Neuron (in vitro differentiated cells): ENCODE results near the gene SLC10A3.
"Not testable (repeated sequence)": the region's sequence is repeated elsewhere in the genome, so short reads cannot be mapped to it uniquely, and the experiment has no call there.

Source experiments
- H2AFZ ChIP-seq: one replicate; pipeline ENCODE4 v1.6.1; 2013; ENCODE audit warnings: low read depth, mild to moderate bottlenecking, inconsistent platforms, low read length, moderate library complexity
- H3K27me3 ChIP-seq: one replicate; pipeline ENCODE4 v1.6.1; 2013; ENCODE audit warnings: low read length; ENCODE audit not compliant: insufficient read depth
- H3K36me3 ChIP-seq: one replicate; pipeline ENCODE4 v1.6.1; 2013; ENCODE audit warnings: low read length; ENCODE audit not compliant: insufficient read depth
- H3K4me1 ChIP-seq: one replicate; pipeline ENCODE4 v1.6.1; 2013; ENCODE audit warnings: low read length; ENCODE audit not compliant: insufficient read depth
- H3K4me3 ChIP-seq: 2 replicates; pipeline ENCODE4 v1.5.1; 2013; ENCODE audit warnings: mild to moderate bottlenecking, low read length, moderate library complexity
- H3K9me3 ChIP-seq: one replicate; pipeline ENCODE4 v1.6.1; 2013; ENCODE audit warnings: low read length

Gene SLC10A3

GRCh38 chrX:154502098-154502497 is 11.7 kb upstream of the SLC10A3 start:
- H3K4me3 ChIP-seq, result no peak overlapping the region
- peaks cover 3% of the 10 kb centered on the region for H3K36me3 ChIP-seq
- H3K27me3 ChIP-seq, result no peaks in the 10 kb centered on the region
- H3K4me1 ChIP-seq, result no peaks in the 10 kb centered on the region
- H2AFZ ChIP-seq, result no peak overlapping the region
- H3K9me3 ChIP-seq, result no peaks in the 10 kb centered on the region

GRCh38 chrX:154501423-154501822 is 11.0 kb upstream of the SLC10A3 start:
- not testable (repeated sequence) for H3K4me1 ChIP-seq, H3K4me3 ChIP-seq, H3K27me3 ChIP-seq, H3K9me3 ChIP-seq, H3K36me3 ChIP-seq, H2AFZ ChIP-seq

- not testable (repeated sequence) for H3K36me3 ChIP-seq, H3K4me3 ChIP-seq, H3K27me3 ChIP-seq, H3K4me1 ChIP-seq, H2AFZ ChIP-seq, H3K9me3 ChIP-seq
These were observed 6.2 kb upstream of the SLC10A3 start for GRCh38 chrX:154496591-154497137.

GRCh38 chrX:154495472-154495922 is 5.1 kb upstream of the SLC10A3 start:
- H3K36me3 ChIP-seq, result no peaks in the 10 kb centered on the region

GRCh38 chrX:154494715-154495114 is 4.3 kb upstream of the SLC10A3 start:
- no peak overlapping the region for H3K4me3 ChIP-seq
- peaks cover under 1% of the 10 kb centered on the region for H3K4me1 ChIP-seq
- no peaks in the 10 kb centered on the region for H3K9me3 ChIP-seq
- no peak overlapping the region for H2AFZ ChIP-seq
- peaks cover 2% of the 10 kb centered on the region for H3K27me3 ChIP-seq
- no peaks in the 10 kb centered on the region for H3K36me3 ChIP-seq

More at GRCh38 chrX:154495472-154495922, 5.1 kb upstream of the SLC10A3 start:
- Histone ChIP-seq H2AFZ (no peak overlapping the region), H3K27me3 (peaks cover 2% of the 10 kb centered on the region), H3K9me3 (no peaks in the 10 kb centered on the region), H3K4me1 (no peaks in the 10 kb centered on the region), H3K4me3 (no peak overlapping the region)

- Histone ChIP-seq H3K27me3 (peaks cover 2% of the 10 kb centered on the region), H2AFZ (no peak overlapping the region), H3K4me3 (peak overlapping the region; percentile 59), H3K4me1 (peaks cover 5% of the 10 kb centered on the region), H3K36me3 (no peaks in the 10 kb centered on the region), H3K9me3 (no peaks in the 10 kb centered on the region)
These were observed 412 bp downstream of the SLC10A3 start for GRCh38 chrX:154490021-154490413.

- peaks cover 2% of the 10 kb centered on the region for H3K27me3 ChIP-seq
- H3K36me3 ChIP-seq, result no peaks in the 10 kb centered on the region
- no peaks in the 10 kb centered on the region for H3K9me3 ChIP-seq
- peaks cover 5% of the 10 kb centered on the region for H3K4me1 ChIP-seq
- H2AFZ ChIP-seq, result no peak overlapping the region
- no peak overlapping the region for H3K4me3 ChIP-seq
These were observed 1.2 kb downstream of the SLC10A3 start for GRCh38 chrX:154489182-154489581.

GRCh38 chrX:154488336-154489075 is 1.9 kb downstream of the SLC10A3 start:
- H3K9me3 ChIP-seq, result no peaks in the 10 kb centered on the region
- H3K4me1 ChIP-seq, result peaks cover 5% of the 10 kb centered on the region
- H3K27me3 ChIP-seq, result peaks cover 2% of the 10 kb centered on the region
- H3K4me3 ChIP-seq, result no peak overlapping the region
- no peak overlapping the region for H2AFZ ChIP-seq
- H3K36me3 ChIP-seq, result no peaks in the 10 kb centered on the region

- Histone ChIP-seq H3K4me3 (no peak overlapping the region), H3K36me3 (no peaks in the 10 kb centered on the region), H3K27me3 (no peaks in the 10 kb centered on the region), H3K4me1 (peaks cover 5% of the 10 kb centered on the region), H3K9me3 (no peaks in the 10 kb centered on the region), H2AFZ (no peak overlapping the region)
These were observed 2.7 kb downstream of the SLC10A3 start for GRCh38 chrX:154487518-154488290.

GRCh38 chrX:154486396-154487207 is 3.8 kb downstream of the SLC10A3 start, which contains the start of gene UBL4A:
TSS of gene UBL4A (minus strand) at chrX:154486615. CDS start at chrX:154486584, 31 bp downstream.
- Histone ChIP-seq H2AFZ (no peak within 1 kb of the TSS), H3K4me1 (peaks cover 5% of the 10 kb centered on the region), H3K4me3 (no peak within 1 kb of the TSS)

GRCh38 chrX:154486052-154486395 is 4.4 kb downstream of the SLC10A3 start:
- Histone ChIP-seq H3K4me3 (no peak overlapping the region), H3K9me3 (no peaks in the 10 kb centered on the region), H2AFZ (no peak overlapping the region), H3K27me3 (no peaks in the 10 kb centered on the region), H3K36me3 (no peaks in the 10 kb centered on the region), H3K4me1 (peaks cover 5% of the 10 kb centered on the region)

More at GRCh38 chrX:154486396-154487207, 3.8 kb downstream of the SLC10A3 start, which contains the start of gene UBL4A:
- Histone ChIP-seq H3K27me3 (no peaks in the 10 kb centered on the region), H3K9me3 (no peaks in the 10 kb centered on the region), H3K36me3 (no peaks in the 10 kb centered on the region)

- Histone ChIP-seq H2AFZ (no peak overlapping the region), H3K4me1 (peaks cover 5% of the 10 kb centered on the region), H3K27me3 (no peaks in the 10 kb centered on the region), H3K36me3 (no peaks in the 10 kb centered on the region), H3K9me3 (no peaks in the 10 kb centered on the region), H3K4me3 (no peak overlapping the region)
These were observed 5.0 kb downstream of the SLC10A3 start for GRCh38 chrX:154485150-154486051.
